ENCODE measurements around the gene FOXD3.

GRCh38 chr1:63328781-63329180, 6.4 kb downstream of the FOXD3 start:
- TF ChIP-seq CTCF (IDR thresholded peaks at IDR 0.05) (no peak), POLR2A (IDR thresholded peaks at IDR 0.05) (no peak)
